HG03280 (cell line): ENCODE data around the gene C19orf12.

ENCODE experiments used
- ATAC-seq: cut with Tn5 transposase; IDR thresholded peaks from one replicate; pipeline ENCODE4 v1.9.1; 2021; ENCODE audit warnings: mild to moderate bottlenecking, moderate library complexity; ENCODE audit not compliant: unreplicated experiment

Gene C19orf12

GRCh38 chr19:29697523-29698261 lies 17.4 kb downstream of the C19orf12 start:
- no peak for ATAC-seq

- no peak for ATAC-seq
These were observed 18.6 kb downstream of the C19orf12 start for GRCh38 chr19:29696565-29696846.

GRCh38 chr19:29695765-29696564 lies 19.1 kb downstream of the C19orf12 start:
- ATAC-seq: no peak

- ATAC-seq: peak; percentile 91
These were observed 20.1 kb downstream of the C19orf12 start for GRCh38 chr19:29694669-29695627.

- no peak for ATAC-seq
These were observed 20.9 kb downstream of the C19orf12 start for GRCh38 chr19:29694161-29694560.

GRCh38 chr19:29690842-29691241 lies 24.2 kb downstream of the C19orf12 start:
- no peak for ATAC-seq

- no peak for ATAC-seq
These were observed 26.9 kb downstream of the C19orf12 start for GRCh38 chr19:29687897-29688728.

GRCh38 chr19:29687244-29687896 lies 27.7 kb downstream of the C19orf12 start:
- no peak for ATAC-seq

- no peak for ATAC-seq
These were observed 28.7 kb downstream of the C19orf12 start for GRCh38 chr19:29686285-29686805.

- no peak for ATAC-seq
These were observed 29.7 kb downstream of the C19orf12 start for GRCh38 chr19:29685326-29685725.

- no peak for ATAC-seq
These were observed 32.1 kb downstream of the C19orf12 start for GRCh38 chr19:29683009-29683408.

GRCh38 chr19:29682236-29682895 lies 32.7 kb downstream of the C19orf12 start:
- ATAC-seq: no peak

- no peak for ATAC-seq
These were observed 33.4 kb downstream of the C19orf12 start for GRCh38 chr19:29681422-29682235.

GRCh38 chr19:29680937-29681336 lies 34.1 kb downstream of the C19orf12 start:
- ATAC-seq: no peak

- no peak for ATAC-seq
These were observed 34.6 kb downstream of the C19orf12 start for GRCh38 chr19:29680447-29680846.

- ATAC-seq: no peak
These were observed 35.4 kb downstream of the C19orf12 start for GRCh38 chr19:29679598-29680210.

GRCh38 chr19:29678484-29679106 lies 36.5 kb downstream of the C19orf12 start:
- no peak for ATAC-seq
